A549 (cell line): ENCODE results near the gene VWF.

Source experiments
- CEBPB ChIP-seq, 2 experiments: fragments of >200 bp in 1 of 2; sonication (Bioruptor Twin) in 1 of 2; formaldehyde crosslinking in 1 of 2; IDR thresholded peaks; 2 replicates each; pipeline ENCODE4 v1.6.1; 2012 to 2016
- RARB ChIP-seq: fragments of 250-450 bp; sonication (Bioruptor Pico); IDR thresholded peaks from 2 replicates; pipeline ENCODE4 v1.8.0; 2021; ENCODE audit warnings: mild to moderate bottlenecking, moderate library complexity

GRCh38 chr12:5989621-5990020, 134.8 kb downstream of the VWF start:
- no peak for TF ChIP-seq CEBPB (IDR thresholded peaks at IDR 0.05)
- TF ChIP-seq RARB = no peak
